ENCODE data around the gene TLL2.

The TLL2 gene

DNA sequence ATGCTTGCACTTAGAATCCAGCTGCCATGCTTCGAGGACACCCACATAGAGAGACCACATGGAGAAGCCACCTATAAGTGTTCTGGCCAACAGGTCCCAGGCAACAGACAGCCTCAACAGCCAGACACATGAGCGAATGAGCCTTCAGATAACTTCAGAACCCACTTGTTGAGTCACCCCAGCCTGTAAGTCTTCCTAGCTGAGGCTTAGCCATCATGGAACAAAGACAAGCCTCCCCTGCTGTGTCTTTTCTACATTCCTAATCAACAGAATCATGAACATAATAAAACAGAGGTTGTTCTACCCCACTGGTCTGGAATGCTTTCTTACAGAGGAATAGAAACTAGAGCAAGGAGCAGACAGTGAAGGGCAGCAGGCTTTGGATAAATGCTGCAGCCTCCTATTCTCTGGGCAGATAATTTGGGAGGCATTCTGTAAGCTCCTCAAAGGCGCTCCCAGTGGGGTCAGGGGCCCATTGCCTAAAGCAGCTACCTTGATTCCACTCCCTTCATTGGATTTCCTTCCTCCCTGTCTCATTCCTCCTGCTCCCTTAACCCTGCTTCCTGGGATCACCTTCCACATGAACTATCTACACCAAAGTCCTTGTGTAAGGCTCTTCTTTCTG lies 4.6 kb downstream of the TLL2 start:
- H3K27ac ChIP-seq = peak overlapping the region in 2 of 21 experiments; percentile 42 to 64
- no peak overlapping the region for H3K4me3 ChIP-seq

- H3K27ac ChIP-seq = no peak overlapping the region
- H3K4me3 ChIP-seq = no peak overlapping the region
Observed at GRCh38 chr10:96507044-96507443, 6.7 kb downstream of the TLL2 start.

DNA sequence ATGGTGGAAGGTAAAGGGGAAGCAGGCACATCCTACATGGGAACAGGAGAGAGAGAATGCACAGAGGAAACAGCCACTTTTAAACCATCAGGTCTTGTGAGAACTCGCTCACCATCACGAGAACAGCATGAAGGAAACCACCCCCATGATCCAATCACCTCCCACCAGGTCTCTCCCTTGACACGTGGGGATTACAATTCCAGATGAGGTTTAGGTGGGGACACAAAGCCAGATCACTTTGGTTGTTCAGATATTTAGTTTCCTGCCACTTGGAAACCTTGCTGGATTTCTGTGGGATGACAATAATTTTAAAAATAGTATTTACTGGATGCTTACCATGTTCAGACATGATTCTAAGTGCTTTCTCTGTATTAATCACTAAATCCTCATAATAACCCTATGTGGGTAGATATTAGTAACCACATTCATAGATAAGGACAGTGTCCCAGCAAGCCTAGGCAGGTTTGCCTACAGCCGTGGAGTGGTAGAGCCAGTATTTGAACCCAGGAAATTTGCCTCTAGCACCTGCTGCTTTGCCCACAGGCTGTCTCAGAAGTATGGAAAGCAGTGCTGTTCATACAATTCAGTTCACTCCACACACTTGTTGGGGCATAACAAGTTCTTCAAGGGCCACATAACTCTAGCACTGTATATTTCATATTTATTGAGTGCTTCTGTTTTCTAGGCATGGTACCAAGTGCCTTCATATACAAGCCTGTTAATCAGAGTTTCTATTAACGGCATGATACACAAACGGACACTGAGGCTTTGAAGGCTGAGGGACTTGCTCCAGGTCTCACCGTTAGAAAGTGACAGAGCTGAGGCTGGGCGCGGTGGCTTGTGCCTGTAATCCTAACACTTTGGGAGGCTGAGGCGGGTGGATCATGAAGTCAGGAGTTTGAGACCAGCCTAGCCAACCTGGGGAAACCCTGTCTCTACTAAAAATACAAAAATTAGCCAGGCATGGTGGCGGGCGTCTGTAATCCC lies 8.3 kb downstream of the TLL2 start:
- no peak overlapping the region for H3K27ac ChIP-seq
- H3K4me3 ChIP-seq = no peak overlapping the region

- H3K27ac ChIP-seq = no peak overlapping the region
- no peak overlapping the region for H3K4me3 ChIP-seq
Observed at GRCh38 chr10:96502561-96503282, 11.0 kb downstream of the TLL2 start.

GRCh38 chr10:96501985-96502384 lies 11.7 kb downstream of the TLL2 start:
- no peak overlapping the region for H3K4me3 ChIP-seq
- H3K27ac ChIP-seq = no peak overlapping the region

DNA sequence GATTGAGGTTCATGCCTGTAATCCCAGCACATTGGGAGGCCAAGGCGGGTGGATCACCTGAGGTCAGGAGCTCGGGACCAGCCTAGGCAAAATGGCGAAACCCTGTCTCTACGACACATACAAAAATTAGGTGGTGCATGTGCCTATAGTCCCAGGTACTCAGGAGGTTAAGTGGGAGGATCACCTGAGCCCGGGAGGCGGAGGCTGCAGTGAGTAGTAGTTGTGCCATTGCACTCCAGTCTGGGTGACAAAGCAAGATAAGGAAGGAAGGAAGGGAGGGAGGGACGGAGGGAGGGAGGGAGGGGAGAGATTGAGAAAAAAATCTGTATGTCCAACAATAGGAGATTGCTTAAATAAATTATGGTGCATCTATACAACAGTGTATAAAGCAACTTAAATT lies 13.2 kb downstream of the TLL2 start:
- Histone ChIP-seq H3K4me3 (no peak overlapping the region), H3K27ac (no peak overlapping the region)

DNA sequence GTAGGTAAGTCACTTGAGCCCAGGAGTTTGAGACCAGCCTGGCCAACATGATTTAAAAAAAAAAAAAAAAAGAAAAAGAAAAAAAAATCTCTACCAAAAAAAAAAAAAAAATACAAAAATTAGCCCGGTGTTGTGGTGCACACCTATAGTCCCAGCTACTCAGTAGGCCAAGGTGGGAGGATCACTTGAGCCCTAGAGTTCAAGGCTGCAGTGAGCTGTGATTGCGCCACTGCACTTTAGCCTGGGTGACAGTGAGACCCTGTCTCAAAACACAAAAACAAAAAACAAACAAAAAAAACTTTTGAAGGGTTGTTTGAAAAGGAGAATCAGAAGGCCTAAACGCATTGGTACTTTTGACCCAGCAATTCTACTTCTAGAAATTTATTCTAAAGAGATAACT lies 13.7 kb downstream of the TLL2 start:
- no peak overlapping the region for H3K27ac ChIP-seq
- no peak overlapping the region for H3K4me3 ChIP-seq

DNA sequence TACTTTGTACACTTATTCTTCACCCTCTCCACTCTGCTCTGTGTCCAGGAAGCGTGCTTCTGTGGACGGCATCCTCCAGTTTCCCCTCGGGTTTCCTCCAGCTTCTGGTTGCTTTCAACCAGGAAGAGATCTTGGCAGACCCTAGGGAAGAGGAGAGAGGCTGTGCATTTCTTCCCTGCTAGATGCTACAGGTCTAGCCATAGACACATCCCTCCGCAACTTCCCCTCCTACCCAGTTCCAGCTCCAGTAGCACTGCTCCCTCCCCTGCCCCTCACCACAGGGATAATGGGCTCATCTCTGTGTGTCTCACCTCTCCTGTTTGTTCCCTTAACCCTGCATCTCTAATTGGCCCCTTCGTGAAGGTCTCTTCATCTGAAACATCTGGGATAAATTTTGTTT lies 16.3 kb downstream of the TLL2 start:
- Histone ChIP-seq H3K4me3 (no peak overlapping the region), H3K27ac (no peak overlapping the region)

DNA sequence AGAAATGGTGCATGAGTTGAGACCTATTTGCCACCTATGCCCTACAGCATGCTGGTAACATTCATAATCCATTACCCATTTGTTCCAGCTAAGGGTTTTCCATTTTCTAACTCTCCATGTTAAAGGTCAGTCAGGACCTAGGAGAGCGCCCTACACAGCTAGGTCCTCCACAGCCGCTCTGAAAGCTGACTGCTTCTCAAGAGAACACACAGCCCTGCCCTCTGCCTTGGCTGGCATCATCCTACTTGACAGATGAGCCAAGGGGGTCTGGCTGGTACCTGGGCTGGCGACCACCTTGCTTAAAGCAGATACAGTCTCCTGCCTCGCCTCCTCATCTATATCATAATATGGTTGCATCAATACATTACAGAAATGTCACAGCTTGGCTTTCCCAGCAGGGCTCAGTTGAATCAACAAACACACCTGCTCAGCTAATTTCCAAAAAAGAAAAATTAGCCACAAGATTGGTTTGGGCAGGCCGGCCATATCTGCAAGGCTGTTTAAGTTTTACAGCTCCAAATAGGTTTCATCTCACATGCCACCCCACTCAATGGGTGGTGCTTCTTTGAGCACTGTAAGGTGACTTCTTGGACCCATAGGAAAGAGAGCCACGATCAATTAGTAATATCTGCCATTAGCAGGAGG lies 17.3 kb downstream of the TLL2 start:
- Histone ChIP-seq H3K27ac (no peak overlapping the region), H3K4me3 (no peak overlapping the region)

DNA sequence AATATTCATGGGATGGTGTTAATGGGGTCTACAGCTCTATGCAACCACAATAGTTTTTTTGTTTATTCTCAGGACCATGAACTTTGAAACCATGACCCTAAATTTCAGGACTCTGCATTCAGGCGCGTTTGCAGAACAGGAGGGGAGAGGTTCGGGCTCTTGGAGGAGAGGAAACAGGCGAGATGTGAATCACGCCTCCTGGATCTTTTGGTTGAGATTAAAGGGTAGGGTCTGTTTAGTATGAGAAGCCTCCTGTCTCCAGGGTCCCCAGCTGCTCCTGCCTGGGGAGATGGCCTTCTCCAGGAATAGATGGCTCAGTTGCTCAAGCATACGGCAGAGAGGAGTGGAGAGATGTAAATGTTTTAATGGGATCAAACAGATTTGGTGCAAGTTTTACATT lies 18.2 kb downstream of the TLL2 start:
- H3K4me3 ChIP-seq = no peak overlapping the region
- H3K27ac ChIP-seq = no peak overlapping the region

DNA sequence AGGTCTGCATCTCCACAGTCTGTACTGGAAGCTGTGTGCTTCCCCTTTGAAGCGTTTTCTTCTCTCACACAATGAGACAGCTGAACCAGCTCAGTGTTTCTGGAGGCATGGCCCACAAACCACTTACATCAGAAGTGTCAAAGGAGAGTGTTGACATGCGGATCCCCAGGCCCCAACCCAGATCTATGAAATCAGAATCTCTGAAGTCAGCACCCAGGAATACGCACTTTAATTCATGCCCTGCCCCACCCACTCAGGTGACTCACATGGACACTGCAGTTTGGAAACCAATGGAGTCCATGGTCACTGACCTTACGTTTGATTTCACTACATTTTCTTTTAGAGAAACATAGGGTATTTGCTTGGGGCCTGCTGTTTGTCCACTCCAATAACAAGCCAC lies 19.0 kb downstream of the TLL2 start:
- Histone ChIP-seq H3K27ac (no peak overlapping the region), H3K4me3 (no peak overlapping the region)

DNA sequence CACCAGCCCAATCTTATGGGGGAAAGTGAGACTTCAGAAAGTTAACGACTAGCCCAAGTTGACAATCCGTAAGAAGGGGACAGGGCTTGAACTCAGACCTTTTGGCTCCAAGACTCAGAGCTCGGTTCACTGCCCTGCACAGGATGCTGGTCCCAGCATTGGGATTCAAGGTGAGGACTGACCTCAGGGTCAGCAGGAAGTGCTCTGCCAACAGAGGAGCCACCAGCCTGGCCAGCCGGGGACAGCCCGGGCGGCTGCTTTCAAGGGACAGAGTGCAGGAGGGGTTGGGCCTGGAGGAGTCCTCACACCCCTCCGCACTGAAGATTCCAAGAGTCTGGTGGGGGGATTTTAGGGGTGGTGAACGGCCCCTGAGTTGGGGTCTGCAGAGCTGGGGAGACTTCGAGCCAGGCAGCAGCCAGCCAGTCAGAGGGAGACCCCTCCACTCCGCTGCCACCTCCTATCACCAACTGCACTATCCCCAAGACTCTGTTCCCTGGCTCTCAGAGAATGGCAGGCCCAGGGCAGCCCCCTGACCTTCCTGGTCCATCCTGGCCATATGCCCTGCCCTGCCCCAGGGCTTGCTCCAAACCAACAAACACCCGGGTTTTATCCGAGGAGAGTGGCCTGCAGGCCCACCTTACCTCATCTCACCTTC lies 19.7 kb downstream of the TLL2 start:
- Histone ChIP-seq H3K27ac (no peak overlapping the region), H3K4me3 (no peak overlapping the region)

DNA sequence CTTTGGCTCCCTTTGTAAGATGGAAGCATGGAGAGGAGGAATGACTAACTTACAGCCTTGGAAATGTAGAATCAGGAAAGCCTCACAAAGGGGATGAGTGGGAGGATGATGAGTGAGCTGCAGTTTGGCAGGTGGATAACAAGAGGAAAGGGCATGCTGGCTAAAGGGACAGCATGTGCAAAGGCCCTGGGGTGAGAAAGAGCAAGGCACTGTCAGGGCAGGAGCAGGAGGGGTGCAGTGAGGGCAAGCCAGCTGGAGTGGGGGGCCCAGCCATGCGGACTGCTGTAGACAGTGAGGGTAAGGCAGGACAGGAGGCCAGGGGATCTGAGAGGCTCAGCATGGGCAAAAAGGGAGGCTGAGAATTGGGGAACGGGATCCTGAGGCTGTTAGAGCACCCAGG lies 20.5 kb downstream of the TLL2 start:
- H3K4me3 ChIP-seq = no peak overlapping the region

GRCh38 chr10:96491303-96491702 lies 22.4 kb downstream of the TLL2 start:
- no peak overlapping the region for H3K4me3 ChIP-seq

More for the DNA sequence above, 20.5 kb downstream of the TLL2 start:
- H3K27ac ChIP-seq = no peak overlapping the region

GRCh38 chr10:96488161-96488935 lies 25.4 kb downstream of the TLL2 start:
- no peak overlapping the region for H3K4me3 ChIP-seq
- H3K27ac ChIP-seq = no peak overlapping the region

More at GRCh38 chr10:96491303-96491702, 22.4 kb downstream of the TLL2 start:
- H3K27ac ChIP-seq = no peak overlapping the region

- H3K27ac ChIP-seq = no peak overlapping the region
- H3K4me3 ChIP-seq = no peak overlapping the region
Observed at GRCh38 chr10:96482815-96483588, 30.7 kb downstream of the TLL2 start.

- Histone ChIP-seq H3K4me3 (no peak overlapping the region), H3K27ac (no peak overlapping the region)
Observed at GRCh38 chr10:96478355-96478754, 35.4 kb downstream of the TLL2 start.

GRCh38 chr10:96473866-96474265 lies 39.9 kb downstream of the TLL2 start:
- Histone ChIP-seq H3K4me3 (no peak overlapping the region), H3K27ac (no peak overlapping the region)

Data from skin epidermis (tissue), 12 donors.